GM21619 (cell line): ENCODE data around the gene MYO3A.

Experiments
- ATAC-seq: cut with Tn5 transposase; IDR thresholded peaks from one replicate; pipeline ENCODE4 v1.9.1; 2021; ENCODE audit not compliant: unreplicated experiment

MYO3A gene

DNA sequence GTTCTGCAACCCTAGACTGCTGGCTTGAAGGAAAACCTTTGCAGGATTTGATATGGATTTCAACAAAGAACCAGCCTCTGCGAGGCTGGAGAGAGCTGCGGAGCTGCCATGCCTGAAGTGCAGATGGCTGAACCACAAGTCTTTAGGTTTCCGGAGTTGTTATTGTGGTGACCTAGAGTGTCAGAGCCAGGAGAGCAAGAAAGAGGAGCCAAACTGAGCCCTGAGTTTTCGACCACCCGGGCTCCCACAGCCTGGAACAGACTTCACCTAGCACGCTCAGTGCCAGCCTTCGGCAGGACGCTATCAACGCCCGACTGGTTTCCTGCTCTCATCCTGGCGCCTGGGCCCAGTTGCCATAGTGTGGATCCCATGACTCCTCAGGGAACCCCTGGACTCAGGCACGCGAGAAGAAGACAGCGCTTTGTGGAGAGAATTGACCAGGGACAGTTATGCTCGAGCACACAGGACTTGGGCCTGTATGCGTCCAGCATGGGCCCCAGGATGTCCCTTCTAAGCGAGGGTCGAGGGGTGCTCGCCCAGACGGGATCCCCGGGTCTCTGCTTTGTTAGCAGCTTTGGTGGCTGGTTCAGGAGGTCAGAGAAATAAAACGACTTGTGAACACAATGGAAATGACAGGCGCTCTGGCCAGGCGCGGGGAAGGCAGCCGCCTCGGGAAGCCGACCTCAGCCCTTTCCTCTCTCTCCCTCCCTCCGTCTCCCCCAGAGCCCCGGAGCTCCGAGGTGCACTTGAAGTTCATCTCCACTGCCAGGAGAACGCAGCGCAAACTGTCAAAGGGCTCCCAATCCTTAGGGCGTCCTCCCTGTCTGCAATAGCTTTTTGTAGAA lies 280.7 kb downstream of the MYO3A start:
- no peak for ATAC-seq

DNA sequence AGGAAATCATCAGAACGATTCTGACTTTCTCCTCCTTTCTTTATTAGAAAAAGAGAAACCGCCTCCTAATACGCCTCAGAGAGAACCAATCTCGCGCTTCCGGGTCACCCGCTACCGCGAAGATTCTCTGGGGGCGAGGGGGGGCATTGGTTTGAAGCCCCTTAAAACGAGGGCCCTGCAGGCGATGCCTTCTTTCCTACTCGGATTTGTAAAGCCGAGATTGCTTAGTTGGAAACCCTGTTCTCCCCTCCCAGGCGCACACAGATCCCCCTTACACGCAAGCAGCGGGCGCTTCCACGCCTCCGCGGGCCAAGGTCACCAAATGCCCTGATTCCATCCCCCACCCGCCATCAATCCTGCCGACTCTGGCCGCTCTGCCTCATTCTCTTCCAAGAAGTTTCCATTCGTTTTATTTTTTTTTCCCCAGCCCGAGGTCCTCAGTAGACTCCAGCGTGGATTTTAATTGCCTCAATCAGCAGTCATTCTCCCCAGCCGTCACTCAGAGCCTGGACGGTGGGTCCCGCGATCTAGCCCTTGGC lies 281.4 kb downstream of the MYO3A start:
- ATAC-seq: no peak

DNA sequence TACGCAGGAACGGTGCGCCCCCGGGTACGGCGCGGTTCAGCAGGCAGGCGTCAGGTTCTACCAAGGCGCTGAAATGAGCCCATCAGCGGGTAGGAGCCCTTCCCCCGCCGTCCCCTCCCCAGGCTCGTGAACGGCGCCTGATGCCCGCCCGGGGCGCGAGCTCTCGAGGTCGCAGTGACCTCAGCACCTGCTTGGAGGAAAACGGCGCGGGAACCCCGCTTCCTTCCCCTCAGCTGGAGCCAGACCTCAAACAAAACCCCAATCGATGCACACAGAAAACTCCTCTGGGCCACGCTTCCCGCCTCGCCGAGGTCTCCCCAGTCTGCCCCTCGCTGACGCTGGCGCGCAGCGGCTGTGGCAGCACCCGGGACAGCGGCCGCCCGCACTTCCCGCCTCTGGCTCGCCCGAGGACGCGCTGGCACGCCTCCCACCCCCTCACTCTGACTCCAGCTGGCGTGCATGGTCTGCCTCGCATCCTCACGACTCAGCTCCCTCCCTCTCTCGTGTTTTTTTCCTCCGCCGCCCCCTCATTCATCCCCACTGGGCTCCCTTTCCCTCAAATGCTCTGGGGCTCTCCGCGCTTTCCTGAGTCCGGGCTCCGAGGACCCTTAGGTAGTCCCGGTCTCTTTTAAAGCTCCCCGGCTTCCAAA lies 282.0 kb downstream of the MYO3A start:
- no peak for ATAC-seq

DNA sequence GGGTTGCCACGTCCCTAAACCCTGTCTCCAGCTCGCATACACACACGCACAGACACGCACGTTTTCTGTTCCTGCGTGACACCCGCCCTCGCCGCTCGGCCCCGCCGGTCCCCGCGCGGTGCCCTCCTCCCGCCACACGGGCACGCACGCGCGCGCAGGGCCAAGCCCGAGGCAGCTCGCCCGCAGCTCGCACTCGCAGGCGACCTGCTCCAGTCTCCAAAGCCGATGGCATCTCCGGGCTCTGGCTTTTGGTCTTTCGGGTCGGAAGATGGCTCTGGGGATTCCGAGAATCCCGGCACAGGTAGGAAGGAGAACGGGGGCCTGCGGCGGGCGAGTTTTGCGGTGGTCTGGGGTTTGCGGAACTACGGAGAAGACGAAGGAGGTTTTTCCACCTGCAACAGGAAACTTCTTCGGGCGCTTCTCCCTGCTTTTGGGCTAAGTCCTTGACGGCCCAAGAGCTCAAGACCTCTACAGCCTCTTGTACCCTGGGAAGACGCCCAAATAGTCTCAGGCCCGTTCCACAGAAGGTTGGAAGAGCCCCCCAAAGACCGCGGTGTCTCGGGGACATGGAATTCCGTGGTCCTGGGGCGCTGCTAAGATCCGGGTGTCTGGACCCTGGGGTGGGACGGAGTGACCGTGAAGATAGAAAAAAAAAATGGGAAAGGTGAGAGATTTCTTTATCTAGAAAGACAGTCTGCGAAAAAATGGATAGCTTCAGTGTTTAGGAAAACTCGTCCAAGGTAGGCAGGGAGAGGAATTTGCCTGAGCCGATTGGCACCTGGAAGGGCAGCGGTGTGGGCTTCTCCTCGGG lies 282.8 kb downstream of the MYO3A start, which contains the start of gene GAD2:
Gene GAD2, plus strand, starts transcription at position 190 of the 811 bp plus-strand sequence. Its CDS starts 36 bp downstream, at position 226.
- ATAC-seq: no peak

- no peak for ATAC-seq
Observed at GRCh38 chr10:26217396-26218086, 283.5 kb downstream of the MYO3A start.

GRCh38 chr10:26219676-26220075 lies 285.6 kb downstream of the MYO3A start:
- no peak for ATAC-seq

DNA sequence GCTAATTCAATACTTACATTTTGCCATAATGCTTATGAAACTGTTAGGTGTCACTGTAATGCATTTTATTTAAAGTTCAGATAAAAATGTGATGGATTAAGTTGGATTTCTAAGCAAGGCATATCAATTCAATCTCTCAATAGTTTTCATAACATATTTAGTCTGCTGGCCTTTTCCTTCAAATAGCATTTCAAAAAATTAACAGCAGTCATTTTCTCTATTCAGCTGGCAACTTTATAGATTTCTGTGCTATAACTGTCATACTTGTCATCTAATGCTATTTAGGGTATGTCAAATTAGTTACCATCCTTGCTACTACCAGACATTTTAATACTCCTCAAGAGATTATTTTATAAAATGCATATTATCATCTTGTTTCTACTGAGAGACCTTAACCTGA lies 286.9 kb downstream of the MYO3A start:
- no peak for ATAC-seq

- ATAC-seq: no peak
Observed at GRCh38 chr10:26221541-26221940, 287.5 kb downstream of the MYO3A start.

DNA sequence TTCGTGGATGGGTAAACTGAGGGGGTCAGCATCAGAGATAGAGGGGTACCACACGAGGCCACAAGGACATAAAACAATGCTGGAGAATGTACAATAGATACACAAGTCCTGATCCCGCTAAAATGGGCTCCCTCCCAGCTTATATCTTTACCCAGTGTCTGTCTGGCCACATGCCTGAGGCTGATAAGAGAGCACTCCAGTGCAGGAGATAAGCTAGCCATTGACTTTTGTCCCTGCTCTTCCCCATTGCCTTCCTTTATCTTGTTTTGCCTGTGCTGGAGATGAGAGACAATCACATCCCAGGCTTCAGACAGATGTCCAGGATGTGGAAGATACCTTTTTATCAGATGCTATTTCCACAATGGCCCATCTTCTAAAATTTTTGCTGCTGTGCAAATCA lies 288.5 kb downstream of the MYO3A start:
- ATAC-seq: no peak

DNA sequence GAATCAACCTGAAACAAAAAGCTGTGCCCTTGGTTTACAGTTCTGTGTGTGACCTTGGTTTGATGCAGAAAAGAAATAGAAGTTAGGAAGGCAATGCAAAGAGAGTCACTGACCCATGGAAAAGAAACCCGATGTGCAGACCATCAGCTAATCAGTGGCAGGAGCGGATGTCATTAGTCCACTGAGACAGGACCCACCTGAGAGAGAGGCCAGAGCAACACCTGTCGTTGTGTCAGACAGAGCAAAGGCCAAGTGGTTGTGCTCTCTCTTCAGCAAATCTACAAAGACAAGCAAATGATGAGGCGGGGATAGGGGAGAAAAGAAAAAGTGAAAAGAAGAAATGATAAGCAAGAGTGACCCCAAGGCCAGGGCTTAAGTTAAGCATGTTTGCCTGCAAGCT lies 291.3 kb downstream of the MYO3A start:
- ATAC-seq: no peak

GRCh38 chr10:26227786-26228185 lies 293.8 kb downstream of the MYO3A start:
- ATAC-seq: no peak

DNA sequence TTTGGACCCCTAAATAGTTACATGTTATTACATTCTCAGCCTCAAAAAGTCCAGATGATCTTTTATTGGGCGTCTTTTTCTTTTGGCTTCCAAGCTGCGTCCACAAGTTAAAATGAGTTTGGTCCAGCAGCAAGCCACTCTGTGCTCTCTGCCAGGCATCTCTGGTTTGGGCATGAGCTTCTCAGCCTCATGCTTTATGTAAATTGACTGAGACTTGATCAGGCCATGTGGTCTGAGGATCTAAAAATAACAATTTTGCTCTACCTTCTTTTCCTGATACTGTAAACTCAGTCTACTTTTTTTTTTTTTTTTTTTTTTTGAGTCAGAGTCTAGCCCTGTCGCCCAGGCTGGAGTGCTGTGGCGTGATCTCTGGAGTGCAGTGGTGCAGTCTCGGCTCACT lies 298.1 kb downstream of the MYO3A start:
- ATAC-seq: no peak

- ATAC-seq: no peak
Observed at GRCh38 chr10:26235761-26236160, 301.7 kb downstream of the MYO3A start.

GRCh38 chr10:26238378-26238777 lies 304.3 kb downstream of the MYO3A start:
- no peak for ATAC-seq

DNA sequence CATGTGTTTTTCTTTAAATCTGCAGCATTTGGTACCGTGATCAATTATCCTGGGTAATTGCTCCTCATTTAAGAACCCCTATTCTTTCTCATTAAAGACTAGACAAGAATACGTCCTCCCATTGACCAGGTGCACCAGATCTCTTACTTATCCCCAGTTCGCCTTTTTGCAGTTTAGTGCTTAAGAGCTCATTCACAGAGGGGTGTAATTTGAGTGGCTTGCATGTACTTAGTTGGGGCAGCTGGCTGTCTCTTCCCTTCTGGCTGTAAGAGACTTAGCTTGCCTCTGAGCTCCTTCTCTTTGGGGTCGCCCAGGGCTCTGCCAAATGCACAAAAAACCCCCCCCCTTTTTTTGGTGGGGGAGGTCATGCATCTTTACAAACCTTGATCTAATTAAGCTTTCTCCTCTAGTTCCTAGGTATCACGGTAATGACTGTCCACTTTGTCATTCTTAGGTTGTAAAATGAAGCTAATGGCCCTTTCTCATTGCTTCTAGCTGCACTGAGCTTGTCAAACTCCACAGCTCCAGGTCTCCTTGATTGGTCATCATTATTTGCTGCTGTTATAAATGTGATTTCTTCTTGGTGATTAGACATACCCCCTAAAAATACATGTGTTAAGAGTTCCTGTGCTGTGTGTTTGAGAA lies 308.8 kb downstream of the MYO3A start:
- no peak for ATAC-seq

DNA sequence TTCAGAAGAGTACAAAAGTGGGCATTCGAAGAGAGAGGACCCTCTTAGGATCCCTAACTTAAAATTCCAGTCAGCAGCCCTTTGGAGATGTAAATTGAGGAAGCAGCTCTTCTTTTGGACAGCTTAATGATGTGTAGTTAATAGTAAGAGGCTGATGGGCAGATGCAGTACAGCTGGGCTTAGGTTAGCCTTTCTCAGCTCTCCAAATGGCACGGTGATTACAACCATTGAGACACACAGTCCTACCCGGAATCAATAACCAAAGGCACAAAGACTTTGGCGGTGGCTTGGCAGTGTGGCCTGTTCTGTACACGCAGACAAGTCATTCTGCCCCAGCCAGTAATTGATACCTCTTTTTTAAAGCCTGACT lies 309.3 kb downstream of the MYO3A start:
- no peak for ATAC-seq

GRCh38 chr10:26249681-26250080 lies 315.7 kb downstream of the MYO3A start:
- ATAC-seq: no peak

- ATAC-seq: no peak
Observed at GRCh38 chr10:26251925-26252324, 317.9 kb downstream of the MYO3A start.

DNA sequence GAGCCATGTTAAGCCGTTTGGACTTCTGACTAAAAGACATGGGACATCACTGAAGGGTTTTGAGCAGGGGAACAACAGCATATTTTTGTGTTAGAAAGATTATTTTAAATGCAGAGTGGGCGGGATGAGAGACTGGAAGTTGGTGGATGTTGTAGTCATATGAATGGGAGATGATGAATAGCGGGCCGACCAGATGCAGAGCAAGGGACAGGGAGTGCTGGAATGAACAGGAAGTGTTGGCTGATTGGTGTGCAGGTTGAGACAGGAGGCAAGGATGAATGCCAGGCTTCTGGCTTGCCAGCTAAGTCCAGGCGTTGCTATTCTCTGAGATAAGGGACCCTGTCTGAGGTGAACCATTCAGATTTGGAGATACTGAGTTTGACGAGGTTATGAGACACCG lies 320.6 kb downstream of the MYO3A start:
- ATAC-seq: no peak

- no peak for ATAC-seq
Observed at GRCh38 chr10:26259341-26259740, 325.3 kb downstream of the MYO3A start.
